ENCODE data around the gene NOS3. TPM values are rescaled to one million over a fixed set of nuclear protein-coding genes. Genes with fewer than 3 reads are reported as not detected.

NOS3 gene
- total RNA-seq, 4 donors from 2014 or later, result 2.5 to 11.3 (median 6.0) TPM

DNA sequence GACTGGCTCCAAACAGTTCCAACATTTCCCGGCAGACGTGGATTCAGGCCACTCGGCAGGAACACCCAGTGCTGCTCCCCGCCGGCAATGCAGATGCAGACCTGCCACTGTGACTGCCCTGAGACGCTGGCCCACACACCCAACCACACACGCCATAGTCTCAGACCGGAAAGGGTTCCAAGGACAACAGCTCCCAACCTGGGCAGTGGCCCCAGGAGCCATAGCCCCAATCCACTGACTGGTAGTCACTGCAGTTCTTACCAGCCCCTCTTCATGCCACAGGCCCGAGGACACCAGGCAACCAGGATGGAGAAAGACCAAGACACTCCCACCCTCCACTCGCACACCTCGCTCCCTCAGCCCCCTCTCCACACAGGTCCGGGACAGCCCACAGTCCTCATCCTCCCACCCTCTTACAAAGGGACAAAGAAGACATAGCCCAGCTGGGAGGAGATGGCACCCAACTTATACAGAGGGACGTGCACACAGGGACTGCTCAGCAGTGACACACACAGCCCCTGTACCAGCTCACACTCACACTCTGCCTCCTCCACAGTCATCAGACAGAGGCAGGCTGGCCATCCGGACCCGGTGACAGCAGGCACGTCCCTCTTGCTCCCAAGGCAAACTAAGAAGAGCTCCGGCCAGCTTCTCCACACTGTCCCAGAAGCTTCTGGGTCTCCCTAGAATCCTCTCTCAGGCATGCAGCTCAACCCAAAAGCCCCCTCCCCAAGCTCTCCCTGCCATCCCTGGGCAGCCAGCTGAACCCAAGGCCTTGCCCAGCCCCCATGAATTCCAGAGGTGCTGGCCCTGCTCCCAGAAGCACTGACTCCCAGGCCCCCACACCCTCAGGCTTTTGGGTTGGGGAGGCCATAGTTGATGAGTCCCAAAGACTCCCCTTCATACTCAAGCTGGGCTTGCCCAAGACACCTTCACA is 37.5 kb upstream of the NOS3 start:
- TF ChIP-seq, protein P1, sequence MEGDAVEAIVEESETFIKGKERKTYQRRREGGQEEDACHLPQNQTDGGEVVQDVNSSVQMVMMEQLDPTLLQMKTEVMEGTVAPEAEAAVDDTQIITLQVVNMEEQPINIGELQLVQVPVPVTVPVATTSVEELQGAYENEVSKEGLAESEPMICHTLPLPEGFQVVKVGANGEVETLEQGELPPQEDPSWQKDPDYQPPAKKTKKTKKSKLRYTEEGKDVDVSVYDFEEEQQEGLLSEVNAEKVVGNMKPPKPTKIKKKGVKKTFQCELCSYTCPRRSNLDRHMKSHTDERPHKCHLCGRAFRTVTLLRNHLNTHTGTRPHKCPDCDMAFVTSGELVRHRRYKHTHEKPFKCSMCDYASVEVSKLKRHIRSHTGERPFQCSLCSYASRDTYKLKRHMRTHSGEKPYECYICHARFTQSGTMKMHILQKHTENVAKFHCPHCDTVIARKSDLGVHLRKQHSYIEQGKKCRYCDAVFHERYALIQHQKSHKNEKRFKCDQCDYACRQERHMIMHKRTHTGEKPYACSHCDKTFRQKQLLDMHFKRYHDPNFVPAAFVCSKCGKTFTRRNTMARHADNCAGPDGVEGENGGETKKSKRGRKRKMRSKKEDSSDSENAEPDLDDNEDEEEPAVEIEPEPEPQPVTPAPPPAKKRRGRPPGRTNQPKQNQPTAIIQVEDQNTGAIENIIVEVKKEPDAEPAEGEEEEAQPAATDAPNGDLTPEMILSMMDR (IDR thresholded peaks at IDR 0.05; ENCODE audit: low read depth), result no peak

DNA sequence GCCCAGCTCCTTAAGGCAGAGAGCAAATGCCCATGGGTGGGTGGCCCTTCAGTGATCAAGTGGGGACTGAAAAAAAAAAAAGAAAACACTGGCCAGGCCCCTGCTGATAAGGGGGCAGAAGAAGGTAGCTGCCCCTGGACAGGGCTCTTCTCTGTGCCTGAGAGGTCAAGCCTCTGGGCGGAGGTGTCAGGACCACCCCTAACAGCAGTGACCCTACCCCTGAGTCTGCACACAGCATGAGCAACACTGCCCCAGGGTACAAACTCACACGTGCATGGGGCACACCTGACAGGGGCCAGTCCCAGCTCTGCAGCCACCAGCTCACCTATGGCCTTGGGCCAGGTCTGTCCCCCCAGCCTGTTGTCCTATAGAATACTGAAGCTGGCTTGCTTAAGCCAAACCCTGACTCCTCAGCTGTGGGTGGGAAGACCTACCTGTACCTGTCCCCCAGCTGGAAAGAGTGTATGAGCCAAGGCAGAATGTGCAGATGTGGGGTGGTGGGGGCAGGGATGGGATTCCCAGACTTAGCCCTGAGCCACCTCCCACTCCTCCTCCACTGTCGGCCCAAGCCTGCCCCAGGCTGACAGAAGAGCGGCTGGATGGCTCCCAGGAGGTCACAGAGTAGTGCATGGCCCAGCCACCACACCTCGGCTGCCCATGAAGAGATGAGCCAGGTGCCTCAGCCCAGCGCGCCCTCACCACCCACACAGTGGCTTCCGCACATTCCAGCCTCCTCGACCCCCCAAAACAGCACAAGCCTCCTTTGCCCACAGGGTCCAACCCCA is 36.4 kb upstream of the NOS3 start:
- TF ChIP-seq, protein P1 (IDR thresholded peaks at IDR 0.05; ENCODE audit: low read depth), result no peak

DNA sequence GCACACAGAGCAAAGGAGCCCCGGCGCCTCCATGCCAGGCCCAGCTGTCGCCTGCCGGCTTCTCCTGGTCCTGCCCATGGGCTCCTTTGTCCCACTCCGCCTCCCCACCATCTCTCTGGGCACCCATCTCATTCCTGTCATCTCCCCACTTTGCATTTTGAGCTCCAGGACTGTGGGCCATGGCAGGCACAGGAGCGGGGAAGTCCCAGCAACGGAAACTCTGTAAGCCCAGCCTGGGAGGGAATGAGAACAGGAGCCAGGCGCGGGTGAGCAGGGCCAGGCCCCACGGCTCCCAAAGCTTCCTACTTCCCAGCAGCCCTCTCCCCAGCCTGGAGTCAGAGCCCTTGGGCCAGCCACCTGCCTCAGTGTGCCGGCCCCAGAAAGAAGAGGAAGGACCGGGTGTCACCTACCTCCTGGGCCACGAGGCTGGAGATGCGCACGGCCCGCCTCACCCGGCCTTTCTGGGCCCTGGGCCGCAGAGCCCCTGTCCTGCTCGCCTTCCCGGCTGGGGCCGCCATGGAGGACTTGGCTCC is 35.8 kb upstream of the NOS3 start:
- TF ChIP-seq, protein P1 (IDR thresholded peaks at IDR 0.05; ENCODE audit: low read depth), result no peak

DNA sequence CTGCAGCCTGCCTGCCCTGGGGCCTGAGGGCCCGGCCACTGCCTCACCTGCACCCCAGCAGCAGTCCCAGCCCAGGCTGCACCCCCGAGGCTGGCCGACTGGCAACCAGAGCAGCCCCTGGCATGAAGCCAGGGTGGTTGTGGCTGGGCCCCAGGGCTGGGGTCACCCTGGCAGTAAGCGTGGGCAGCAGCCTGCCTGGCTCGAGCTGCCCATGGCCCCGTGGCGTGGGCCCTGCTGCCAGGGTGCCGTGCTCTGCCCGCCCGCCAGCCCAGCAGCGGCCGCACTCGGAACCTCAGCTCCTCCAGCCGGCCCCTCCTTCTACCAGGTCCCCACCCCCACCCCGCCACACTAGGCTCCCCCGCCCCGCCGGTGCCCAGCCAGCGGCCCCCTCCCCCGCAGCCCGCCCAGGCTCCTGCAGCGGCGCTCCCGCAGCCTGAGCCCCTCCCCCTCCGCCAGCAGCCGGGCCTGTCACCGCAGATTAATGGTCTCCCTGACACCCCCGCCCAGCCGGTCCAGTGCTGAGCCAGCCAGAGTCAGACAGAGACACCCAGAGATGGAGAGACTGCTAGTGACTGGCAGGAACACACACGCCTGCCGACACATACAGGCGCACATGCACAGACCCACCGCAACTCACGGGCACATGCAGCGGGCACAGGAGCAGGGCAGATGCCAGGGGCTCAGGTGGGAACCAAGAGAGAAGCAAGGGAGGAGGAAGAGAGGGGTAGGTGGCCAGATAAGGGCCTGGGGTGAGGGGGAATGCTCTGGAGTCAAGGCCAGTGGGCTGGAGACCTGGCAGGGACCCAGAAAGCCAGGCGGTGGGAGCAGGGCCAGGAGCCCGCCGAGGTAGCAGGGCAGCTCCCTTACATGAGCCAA is 35.1 kb upstream of the NOS3 start:
- TF ChIP-seq, protein P1 (IDR thresholded peaks at IDR 0.05; ENCODE audit: low read depth), result no peak

DNA sequence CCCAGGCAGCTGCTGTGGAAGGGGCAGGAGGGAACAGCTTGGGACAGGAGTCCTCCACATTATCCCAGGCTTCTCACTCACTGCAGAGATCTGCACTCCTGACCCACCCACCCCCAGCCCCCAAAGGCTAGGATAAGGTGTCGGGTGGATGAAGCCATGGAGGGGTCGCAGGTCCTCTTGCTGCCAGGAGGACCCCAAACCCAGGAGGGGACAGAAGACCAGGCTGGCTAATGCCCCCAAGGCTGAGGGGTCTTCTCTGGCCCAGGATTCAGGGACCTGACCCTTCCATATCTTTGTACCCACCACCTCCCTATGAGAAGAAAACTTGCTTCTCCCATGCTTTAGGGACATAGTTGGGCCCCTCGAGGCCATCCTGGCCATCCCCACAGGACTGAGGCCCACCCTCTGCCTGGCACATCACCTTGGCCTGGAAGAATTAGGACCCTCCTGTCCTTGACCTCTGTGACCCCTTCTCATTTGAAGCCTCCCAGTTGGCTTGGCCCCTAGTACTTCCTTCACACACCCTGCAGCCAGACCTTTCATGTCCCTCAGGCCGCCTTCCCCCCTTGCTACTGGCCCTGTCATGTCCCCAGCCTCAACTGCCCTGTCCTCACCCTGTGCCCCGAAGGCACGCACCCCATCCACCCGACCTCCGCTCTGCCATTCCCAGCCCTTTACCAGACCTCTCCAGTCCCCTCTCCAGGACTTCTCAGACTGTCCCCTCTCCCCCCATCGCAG is 34.3 kb upstream of the NOS3 start:
- TF ChIP-seq, protein P1 (IDR thresholded peaks at IDR 0.05; ENCODE audit: low read depth), result no peak
